ENCODE measurements around the gene IRF7. TPM values are rescaled to one million over a fixed set of nuclear protein-coding genes. Genes with fewer than 3 reads are reported as not detected.

Gene IRF7
- total RNA-seq, 1 experiment from 2014 or later = 9.5 TPM

DNA sequence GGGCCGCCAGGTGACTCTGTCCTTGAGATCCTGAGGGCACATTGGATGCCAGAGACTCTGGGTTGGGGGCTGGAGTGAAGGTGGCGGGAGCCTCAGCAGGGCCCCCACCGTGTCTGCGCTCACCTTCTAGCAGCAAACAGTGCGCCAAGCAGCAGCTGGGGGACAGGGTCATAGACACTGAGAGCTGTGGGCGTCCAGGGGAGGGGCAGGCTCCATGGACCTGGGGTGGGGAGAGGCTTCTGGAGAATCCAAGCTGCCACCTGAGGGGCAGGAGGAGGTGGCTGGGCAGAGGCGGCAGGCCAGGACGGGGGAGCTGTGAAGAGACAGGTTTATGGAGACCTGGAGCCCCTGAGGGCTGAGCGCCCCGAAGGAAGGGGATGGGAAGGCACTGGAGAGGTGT lies 31.5 kb downstream of the IRF7 start:
- Mint-ChIP-seq H3K4me1 (ENCODE audit: insufficient read depth, unreplicated experiment) (peaks cover 11% of the 10 kb centered on the region), H3K27ac (ENCODE audit: low read depth, unreplicated experiment) (no peak overlapping the region), H3K4me3 (ENCODE audit: unreplicated experiment) (no peak overlapping the region), H3K36me3 (ENCODE audit: insufficient read depth, unreplicated experiment) (peaks cover 63% of the 10 kb centered on the region), H3K9me3 (ENCODE audit: unreplicated experiment) (no peaks in the 10 kb centered on the region), H3K27me3 (ENCODE audit: insufficient read depth, unreplicated experiment) (no peaks in the 10 kb centered on the region)
- intact Hi-C loops (cut with micrococcal nuclease) = no loop called here
- DNase-seq (ENCODE audit: unreplicated experiment) = no peak
- ChIA-PET CTCF (no interaction called here), POLR2A (interaction anchor here (1.2 kb wide), 1 partner anchor 8 kb away, joined by 3 read pairs; the partner anchor contains the start of gene PHRF1)
- TF ChIP-seq, protein P1, sequence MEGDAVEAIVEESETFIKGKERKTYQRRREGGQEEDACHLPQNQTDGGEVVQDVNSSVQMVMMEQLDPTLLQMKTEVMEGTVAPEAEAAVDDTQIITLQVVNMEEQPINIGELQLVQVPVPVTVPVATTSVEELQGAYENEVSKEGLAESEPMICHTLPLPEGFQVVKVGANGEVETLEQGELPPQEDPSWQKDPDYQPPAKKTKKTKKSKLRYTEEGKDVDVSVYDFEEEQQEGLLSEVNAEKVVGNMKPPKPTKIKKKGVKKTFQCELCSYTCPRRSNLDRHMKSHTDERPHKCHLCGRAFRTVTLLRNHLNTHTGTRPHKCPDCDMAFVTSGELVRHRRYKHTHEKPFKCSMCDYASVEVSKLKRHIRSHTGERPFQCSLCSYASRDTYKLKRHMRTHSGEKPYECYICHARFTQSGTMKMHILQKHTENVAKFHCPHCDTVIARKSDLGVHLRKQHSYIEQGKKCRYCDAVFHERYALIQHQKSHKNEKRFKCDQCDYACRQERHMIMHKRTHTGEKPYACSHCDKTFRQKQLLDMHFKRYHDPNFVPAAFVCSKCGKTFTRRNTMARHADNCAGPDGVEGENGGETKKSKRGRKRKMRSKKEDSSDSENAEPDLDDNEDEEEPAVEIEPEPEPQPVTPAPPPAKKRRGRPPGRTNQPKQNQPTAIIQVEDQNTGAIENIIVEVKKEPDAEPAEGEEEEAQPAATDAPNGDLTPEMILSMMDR (IDR thresholded peaks at IDR 0.05; ENCODE audit: unreplicated experiment) = no peak
- BruUV-seq (replicated peaks) = no TSS peak

DNA sequence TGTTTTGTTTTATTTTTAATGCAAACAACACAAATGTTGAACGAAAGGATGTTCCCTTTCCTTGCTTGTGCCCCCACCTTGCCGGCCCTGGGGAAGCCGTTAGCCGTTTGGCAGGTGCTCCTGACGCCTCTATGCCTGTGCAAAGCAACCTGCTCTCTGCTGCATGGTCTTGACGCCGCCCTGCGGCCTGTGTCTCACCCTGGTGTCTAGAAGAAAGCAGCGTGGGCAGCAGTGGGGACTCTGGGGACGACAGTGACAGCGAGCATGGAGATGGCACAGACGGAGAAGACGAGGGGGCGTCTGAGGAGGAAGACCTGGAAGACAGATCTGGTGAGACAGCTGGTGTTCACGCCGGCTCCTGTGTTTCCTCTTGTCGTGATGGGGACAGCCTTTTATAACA lies 34.0 kb downstream of the IRF7 start:
- Mint-ChIP-seq H3K36me3 (ENCODE audit: insufficient read depth, unreplicated experiment) (peaks cover 39% of the 10 kb centered on the region), H3K27ac (ENCODE audit: low read depth, unreplicated experiment) (no peak overlapping the region), H3K4me3 (ENCODE audit: unreplicated experiment) (no peak overlapping the region), H3K27me3 (ENCODE audit: insufficient read depth, unreplicated experiment) (no peaks in the 10 kb centered on the region), H3K4me1 (ENCODE audit: insufficient read depth, unreplicated experiment) (peaks cover 23% of the 10 kb centered on the region), H3K9me3 (ENCODE audit: unreplicated experiment) (no peaks in the 10 kb centered on the region)
- POLR2A ChIA-PET = interaction anchor here (1.3 kb wide), 1 partner anchor 13 kb away, joined by 4 read pairs; no protein-coding TSS in a partner anchor
- intact Hi-C loops (cut with micrococcal nuclease) = no loop called here
- CTCF ChIA-PET = interaction anchor here (0.5 to 0.7 kb wide), 3 partner anchors 20 to 860 kb away, joined by 3 read pairs; no protein-coding TSS in a partner anchor
- TF ChIP-seq, protein P1 (IDR thresholded peaks at IDR 0.05; ENCODE audit: unreplicated experiment) = no peak
- no TSS peak for BruUV-seq (replicated peaks)
- DNase-seq (ENCODE audit: unreplicated experiment) = no peak

DNA sequence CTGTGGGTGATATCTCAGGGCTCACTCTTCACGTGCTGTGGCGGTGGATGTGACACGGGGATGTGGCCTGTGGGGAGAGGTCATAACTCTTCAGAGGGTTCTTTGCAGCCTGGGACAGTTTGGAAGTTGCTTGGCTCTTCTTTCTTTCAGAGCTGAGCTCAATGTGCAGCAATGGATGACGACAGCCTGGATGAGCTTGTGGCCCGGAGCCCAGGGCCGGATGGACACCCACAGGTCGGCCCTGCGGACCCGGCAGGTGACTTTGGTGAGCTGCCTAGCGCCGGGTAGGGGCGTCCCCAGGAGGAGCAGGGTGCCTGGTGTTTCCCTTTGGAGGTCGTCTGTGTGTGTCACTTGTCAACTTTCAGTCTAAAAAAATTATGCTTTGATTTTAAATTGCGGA lies 34.4 kb downstream of the IRF7 start:
- Mint-ChIP-seq H3K36me3 (ENCODE audit: insufficient read depth, unreplicated experiment) (peaks cover 37% of the 10 kb centered on the region), H3K4me1 (ENCODE audit: insufficient read depth, unreplicated experiment) (peaks cover 23% of the 10 kb centered on the region), H3K9me3 (ENCODE audit: unreplicated experiment) (no peaks in the 10 kb centered on the region), H3K27me3 (ENCODE audit: insufficient read depth, unreplicated experiment) (no peaks in the 10 kb centered on the region), H3K4me3 (ENCODE audit: unreplicated experiment) (no peak overlapping the region), H3K27ac (ENCODE audit: low read depth, unreplicated experiment) (no peak overlapping the region)
- intact Hi-C loops (cut with micrococcal nuclease) = no loop called here
- BruUV-seq (replicated peaks) = no TSS peak
- ChIA-PET POLR2A (interaction anchor here (1.3 kb wide), 1 partner anchor 13 kb away, joined by 4 read pairs; no protein-coding TSS in a partner anchor), CTCF (interaction anchor here (0.5 to 0.7 kb wide), 3 partner anchors 20 to 860 kb away, joined by 3 read pairs; no protein-coding TSS in a partner anchor)
- TF ChIP-seq, protein P1 (IDR thresholded peaks at IDR 0.05; ENCODE audit: unreplicated experiment) = no peak
- DNase-seq (ENCODE audit: unreplicated experiment) = no peak

DNA sequence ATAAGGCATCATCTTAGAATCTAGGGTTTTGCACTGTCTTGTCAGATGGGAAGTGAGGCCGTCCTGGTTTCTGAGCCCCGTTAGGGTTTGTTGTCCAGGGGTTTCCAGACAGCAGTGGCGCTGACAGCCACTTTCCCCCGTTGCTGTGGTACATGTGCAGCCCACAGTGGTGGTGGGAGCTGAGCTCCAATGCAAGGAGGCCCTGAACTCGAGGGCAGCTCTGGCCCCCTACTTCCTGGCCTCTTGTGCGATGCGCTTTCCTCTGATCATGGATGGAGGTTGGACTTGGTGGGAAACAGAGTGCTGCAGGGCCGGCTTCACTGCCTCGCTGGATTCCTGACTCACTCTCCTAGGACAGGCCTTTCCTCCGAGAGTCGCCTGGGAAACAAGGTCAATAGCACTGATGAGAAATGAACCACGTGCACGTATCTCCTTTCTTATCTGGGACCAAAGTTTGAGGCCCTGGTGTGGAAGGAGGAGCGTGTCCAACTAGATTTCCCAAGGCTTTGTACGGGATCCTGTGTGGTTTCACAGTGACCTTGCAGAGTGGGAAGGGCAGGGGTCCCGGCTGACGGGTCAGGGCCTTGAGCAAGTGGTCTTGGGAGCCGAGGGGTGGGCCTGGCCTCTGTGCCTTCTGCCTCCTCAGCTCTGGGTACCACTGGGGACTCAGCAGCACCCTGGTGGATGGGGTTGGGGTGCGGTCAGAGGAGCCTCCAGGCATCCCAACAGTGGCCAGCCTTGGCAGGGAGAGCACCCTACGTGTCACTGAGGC lies 35.7 kb downstream of the IRF7 start:
- CTCF ChIA-PET = interaction anchor here (0.7 kb wide), 1 partner anchor 184 kb away, joined by 3 read pairs; no protein-coding TSS in a partner anchor
- BruUV-seq (replicated peaks) = no TSS peak
- Mint-ChIP-seq H3K27ac (ENCODE audit: low read depth, unreplicated experiment) (no peak overlapping the region), H3K27me3 (ENCODE audit: insufficient read depth, unreplicated experiment) (no peaks in the 10 kb centered on the region), H3K36me3 (ENCODE audit: insufficient read depth, unreplicated experiment) (peaks cover 32% of the 10 kb centered on the region), H3K4me1 (ENCODE audit: insufficient read depth, unreplicated experiment) (peaks cover 25% of the 10 kb centered on the region), H3K9me3 (ENCODE audit: unreplicated experiment) (no peaks in the 10 kb centered on the region), H3K4me3 (ENCODE audit: unreplicated experiment) (no peak overlapping the region)
- intact Hi-C loops (cut with micrococcal nuclease) = no loop called here
- POLR2A ChIA-PET = interaction anchor here (1.3 kb wide), 1 partner anchor 11 kb away, joined by 4 read pairs; no protein-coding TSS in a partner anchor
- no peak for DNase-seq (ENCODE audit: unreplicated experiment)
- TF ChIP-seq, protein P1 (IDR thresholded peaks at IDR 0.05; ENCODE audit: unreplicated experiment) = no peak

Measured in MCF 10A (cell line).